GM12878 (cell line): ENCODE measurements around the gene TM7SF2. TPM values are rescaled to one million over a fixed set of nuclear protein-coding genes. Genes with fewer than 3 reads are reported as not detected.

ENCODE experiments used
- ATAC-seq: fragments of 200-7000 bp; cut with Tn5 transposase; 3 replicates; pipeline ENCODE4 v1.9.1; 2020; ENCODE audit warnings: mild to moderate bottlenecking, moderate library complexity
- BruUV-seq: library from RNA; stranded (reverse); fragments of 400-500 nt; replicated peaks from 2 replicates; lab custom pipeline; 2021; lab: Mats Ljungman, UMichigan
- CTCF ChIA-PET: fragments of 300-600 bp; sonication (Branson Sonifier 250); formaldehyde crosslinking; extraction: SDS; loops from one replicate; lab custom pipeline; 2021; ENCODE audit warnings: inconsistent platforms; lab: Yijun Ruan, JAX
- POLR2A ChIA-PET: fragments of 350-600 bp; formaldehyde crosslinking; extraction: SDS; loops from one replicate; lab custom pipeline; 2021; ENCODE audit warnings: inconsistent platforms; lab: Charles Lee
- RAD21 ChIA-PET: fragments of 300-600 bp; sonication (Branson Sonifier 250); formaldehyde crosslinking; loops from one replicate; lab custom pipeline; 2023; ENCODE audit warnings: antibody characterized with exemption; ENCODE audit not compliant: unreplicated experiment; lab: Charles Lee
- SMC1A ChIA-PET: fragments of 300-600 bp; sonication (Branson Sonifier 250); formaldehyde crosslinking; loops from one replicate; lab custom pipeline; 2023; ENCODE audit not compliant: unreplicated experiment, uncharacterized antibody; lab: Charles Lee
- DNase-seq: peaks from one replicate; pipeline ENCODE4 v3.0.0-alpha.2; 2011; ENCODE audit warnings: low read depth, low spot score
- FAIRE-seq: peaks from 3 replicates; lab custom pipeline; 2011; peaks lifted over from hg19 to GRCh38; lab: Jason Lieb, UNC
- H2AFZ ChIP-seq: 2 replicates; pipeline ENCODE4 v1.6.0; 2011; ENCODE audit warnings: low read depth, low read length, control low read depth; ENCODE audit not compliant: control insufficient read depth
- H3K27ac ChIP-seq: 2 replicates; pipeline ENCODE4 v1.5.1; 2011; ENCODE audit warnings: control low read depth; ENCODE audit not compliant: control insufficient read depth, insufficient read depth
- H3K27me3 ChIP-seq, 2 experiments: replicated peaks in 1 of 2; 2 replicates each; pipeline versions ENCODE4 v1.6.0 to v1.6.1; 2011; ENCODE audit warnings: low read length in 1 of 2; ENCODE audit not compliant: control insufficient read depth in 2 of 2, insufficient read depth in 2 of 2
- H3K36me3 ChIP-seq, 2 experiments: 2 replicates each; pipeline ENCODE4 v1.5.1; 2011; ENCODE audit warnings: low read length in 1 of 2; ENCODE audit not compliant: control insufficient read depth in 2 of 2, insufficient read depth in 2 of 2
- H3K4me1 ChIP-seq: 2 replicates; pipeline ENCODE4 v1.6.1; 2011; ENCODE audit warnings: mild to moderate bottlenecking, low read length, moderate library complexity, mixed read lengths; ENCODE audit not compliant: control insufficient read depth, insufficient read depth
- H3K4me2 ChIP-seq: 2 replicates; pipeline ENCODE4 v1.6.0; 2011; ENCODE audit warnings: control low read depth; ENCODE audit not compliant: control insufficient read depth, insufficient read depth
- H3K4me3 ChIP-seq: fragments of 200-600 bp; sonication (generic); 2 replicates; pipeline ENCODE4 v1.5.1; 2016
- H3K79me2 ChIP-seq: 2 replicates; pipeline ENCODE4 v1.6.0; 2011; ENCODE audit warnings: low read length; ENCODE audit not compliant: control insufficient read depth, insufficient read depth
- H3K9ac ChIP-seq: 2 replicates; pipeline ENCODE4 v1.8.0; 2011; ENCODE audit warnings: low read length, control low read depth, mixed read lengths; ENCODE audit not compliant: control insufficient read depth, insufficient read depth
- H3K9me3 ChIP-seq: replicated peaks from 3 replicates; pipeline ENCODE4 v1.5.1; 2011; ENCODE audit warnings: mild to moderate bottlenecking, low read length; ENCODE audit not compliant: control insufficient read depth, insufficient read depth
- H4K20me1 ChIP-seq: 2 replicates; pipeline ENCODE4 v1.6.0; 2011; ENCODE audit not compliant: control insufficient read depth, insufficient read depth
- ATF3 ChIP-seq: IDR thresholded peaks from 2 replicates; pipeline ENCODE4 v1.6.1; 2011; ENCODE audit warnings: low read depth, mild to moderate bottlenecking, low read length, moderate library complexity, borderline replicate concordance; ENCODE audit errors: extremely low read depth
- ATF7 ChIP-seq: fragments of 450-650 bp; IDR thresholded peaks from 2 replicates; pipeline ENCODE4 v1.6.1; 2016; ENCODE audit warnings: low read depth, mild to moderate bottlenecking
- BRCA1 ChIP-seq: IDR thresholded peaks from 2 replicates; pipeline ENCODE4 v1.6.1; 2011; ENCODE audit warnings: low read depth, low read length, improper control_type of control experiment
- CBFB ChIP-seq: IDR thresholded peaks from 2 replicates; pipeline ENCODE4 v1.6.1; 2016; ENCODE audit warnings: antibody characterized with exemption, low read depth
- CREM ChIP-seq: IDR thresholded peaks from 2 replicates; pipeline ENCODE4 v1.6.1; 2014; ENCODE audit warnings: antibody characterized with exemption, low read depth
- EP300 ChIP-seq, 2 experiments: fragments of 150-350 bp in 1 of 2; IDR thresholded peaks; 2 replicates each; pipeline ENCODE4 v1.6.1; 2011 to 2012; ENCODE audit warnings: low read depth in 2 of 2, low read length in 2 of 2, borderline replicate concordance in 1 of 2, improper control_type of control experiment in 1 of 2, inconsistent platforms in 1 of 2; ENCODE audit not compliant: control insufficient read depth in 1 of 2
- LARP7 ChIP-seq: fragments of 450-650 bp; IDR thresholded peaks from 2 replicates; pipeline ENCODE4 v1.6.1; 2017; ENCODE audit warnings: mild to moderate bottlenecking
- MAX ChIP-seq: IDR thresholded peaks from 2 replicates; pipeline ENCODE4 v1.6.1; 2012; ENCODE audit warnings: low read depth, low read length, improper control_type of control experiment
- NR2C2 ChIP-seq: IDR thresholded peaks from 2 replicates; pipeline ENCODE4 v1.6.1; 2011; ENCODE audit warnings: borderline replicate concordance, low read depth; ENCODE audit not compliant: control insufficient read depth, insufficient read length
- PAX8 ChIP-seq: fragments of 450-650 bp; IDR thresholded peaks from 2 replicates; pipeline ENCODE4 v1.6.1; 2017; ENCODE audit warnings: mild to moderate bottlenecking, moderate library complexity
- PKNOX1 ChIP-seq: fragments of 450-650 bp; IDR thresholded peaks from 2 replicates; pipeline ENCODE4 v1.6.1; 2016; ENCODE audit warnings: mild to moderate bottlenecking
- POLR2AphosphoS5 ChIP-seq: IDR thresholded peaks from 2 replicates; pipeline ENCODE4 v1.6.1; 2011; ENCODE audit warnings: mild to moderate bottlenecking, low read length, inconsistent platforms
- RCOR1 ChIP-seq: conservative IDR thresholded peaks from 2 replicates; pipeline ENCODE4 v1.6.1; 2012; ENCODE audit warnings: low read depth, low read length, improper control_type of control experiment
- SKIL ChIP-seq: fragments of 450-650 bp; IDR thresholded peaks from 2 replicates; pipeline ENCODE4 v1.6.1; 2017; ENCODE audit warnings: mild to moderate bottlenecking, low read depth, inconsistent platforms; ENCODE audit not compliant: poor library complexity, severe bottlenecking
- SMC3 ChIP-seq: IDR thresholded peaks from 2 replicates; pipeline ENCODE4 v1.6.1; 2011; ENCODE audit warnings: low read length, improper control_type of control experiment, borderline replicate concordance
- STAT1 ChIP-seq: fragments of 450-650 bp; conservative IDR thresholded peaks from 2 replicates; pipeline ENCODE4 v1.6.1; 2014; ENCODE audit warnings: antibody characterized with exemption, mild to moderate bottlenecking
- ZNF592 ChIP-seq: fragments of 450-650 bp; IDR thresholded peaks from 2 replicates; pipeline ENCODE4 v1.6.1; 2017; ENCODE audit warnings: mild to moderate bottlenecking, moderate library complexity
- WGBS: methylation state at CpG from one replicate; pipeline ENCODE4 v1.1.6; 2016; ENCODE audit warnings: low lambda C conversion rate; ENCODE audit not compliant: insufficient replicate concordance, insufficient coverage; ENCODE audit errors: missing lambda C conversion rate; 5-methylcytosine and 5-hydroxymethylcytosine counted together
- in situ Hi-C: fragments of 300-500 bp; cut with MboI; formaldehyde crosslinking; loops from 9 replicates; pipeline ENCODE4 v1.14.3; 2018; ENCODE audit warnings: mixed read lengths
- intact Hi-C: fragments of 100-400 bp; cut with micrococcal nuclease; formaldehyde crosslinking; loops from one replicate; pipeline ENCODE4 v1.14.2; 2022; ENCODE audit not compliant: unreplicated experiment
- polyA plus RNA-seq, 11 experiments: library from polyadenylated mRNA; depleted of rRNA in 4 of 11; unstranded in 6 of 11; stranded (reverse) in 5 of 11; fragments of >200 nt; fragmentation: Nextera tagmentation in 4 of 11; fragmentation: Illumina TruSeq in 1 of 11; extraction: Ambion mirVana in 4 of 11; extraction: Trizol in 1 of 11; gene quantifications; 1 replicate in 1 of 11; 2 replicates in 10 of 11; pipeline versions ENCODE4 v1.2.1 to v1.2.3, GENCODE V29; 2011 to 2016; ENCODE audit warnings: inconsistent platforms in 2 of 11, missing spikeins in 2 of 11, low read depth in 1 of 11
- total RNA-seq, 4 experiments: library from RNA; depleted of rRNA in 3 of 4; stranded (reverse); fragments of >200 nt in 3 of 4; fragmentation: Illumina TruSeq in 1 of 4; extraction: Trizol in 1 of 4; gene quantifications; 2 replicates each; pipeline versions ENCODE4 v1.2.1 to v1.2.3, GENCODE V29; 2013 to 2021

Gene TM7SF2
- total and polyA plus RNA-seq, 10 of the 15 experiments (the other 5 are each of a cell fraction or from before 2014, with no cell fraction given), result 0.52 to 57.7 (median 20.7) TPM

- Histone ChIP-seq H3K4me1 (peaks cover 6% of the 10 kb centered on the region), H4K20me1 (no peaks in the 10 kb centered on the region), H3K36me3 (peaks cover 5 to 11% of the 10 kb centered on the region in 2 experiments), H2AFZ (no peak overlapping the region), H3K27me3 (no peaks in the 10 kb centered on the region), H3K27ac (no peak overlapping the region), H3K4me2 (no peak overlapping the region), H3K9me3 (no peaks in the 10 kb centered on the region), H3K79me2 (peaks cover 7% of the 10 kb centered on the region), H3K4me3 (no peak overlapping the region), H3K9ac (no peak overlapping the region)
- DNase-seq, result no peak
- intact Hi-C loops, result no loop called here
- CTCF ChIA-PET, result interaction anchor here (1.1 to 2.0 kb wide), 4 partner anchors 12 to 77 kb away, joined by 3 to 6 read pairs (median 4); no protein-coding TSS in a partner anchor
- BruUV-seq, result no TSS peak
- in situ Hi-C loops, result no loop called here
- FAIRE-seq, result no peak
- WGBS, result 89% methylated on average over 4 of the region's 4 CpGs
- SMC1A ChIA-PET, result interaction anchor here (0.6 to 2.2 kb wide), 3 partner anchors 29 to 276 kb away, joined by 3 to 5 read pairs (median 3); partner anchors contain the start of gene ARL2
- POLR2A ChIA-PET, result interaction anchor here (1.4 to 1.5 kb wide), 2 partner anchors 64 to 75 kb away, joined by 4 to 7 read pairs; partner anchors contain the start of gene ARL2
- RAD21 ChIA-PET, result no interaction called here
- no peak for ATAC-seq
- TF ChIP-seq ZNF592, result no peak
- no peak for TF ChIP-seq EP300 (IDR thresholded peaks at IDR 0.05; ENCODE audit: borderline replicate concordance in 1 of 2, control insufficient read depth in 1 of 2, low read depth in 2 of 2, low read length in 2 of 2)
- TF ChIP-seq NR2C2, result no peak
- no peak for TF ChIP-seq RCOR1
- TF ChIP-seq ATF7, result no peak
- no peak for TF ChIP-seq CREM
- no peak for TF ChIP-seq STAT1
- TF ChIP-seq POLR2AphosphoS5, result no peak
- no peak for TF ChIP-seq PKNOX1
- TF ChIP-seq CBFB, result no peak
- TF ChIP-seq LARP7, result no peak
- no peak for TF ChIP-seq BRCA1
- no peak for TF ChIP-seq PAX8
- no peak for TF ChIP-seq SKIL
- no peak for TF ChIP-seq ATF3
- TF ChIP-seq MAX, result no peak
- no peak for TF ChIP-seq SMC3
Observed at GRCh38 chr11:65089621-65090020, 22.1 kb upstream of the TM7SF2 start.
